ENCODE results near the gene MSH5.

DNA sequence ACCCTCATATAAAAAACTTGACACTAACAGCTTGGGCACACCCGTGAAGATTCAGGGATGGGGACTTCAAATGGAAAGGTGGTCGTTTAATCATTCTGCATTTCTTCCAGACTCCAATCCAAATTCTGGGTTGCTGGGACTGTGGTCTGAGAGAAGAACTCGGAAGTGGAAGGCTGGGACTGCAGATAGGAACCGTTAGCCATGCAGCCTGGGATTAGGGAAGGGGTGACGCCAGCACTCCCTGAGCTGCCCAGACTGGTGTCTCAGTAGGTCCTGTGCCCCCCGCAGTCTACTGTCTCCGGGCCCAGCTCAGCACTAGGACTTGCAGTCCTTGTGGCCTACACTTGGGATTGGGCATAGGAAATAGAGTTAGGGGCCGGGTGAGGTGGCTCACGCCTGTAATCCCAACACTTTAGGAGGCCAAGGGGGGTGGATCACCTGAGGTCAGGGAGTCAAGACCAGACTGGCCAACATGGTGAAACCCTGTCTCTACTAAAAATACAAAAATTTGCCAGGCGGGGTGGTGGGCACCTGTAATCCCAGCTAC is 3.0 kb upstream of the MSH5 start:
- TF ChIP-seq, protein P1, sequence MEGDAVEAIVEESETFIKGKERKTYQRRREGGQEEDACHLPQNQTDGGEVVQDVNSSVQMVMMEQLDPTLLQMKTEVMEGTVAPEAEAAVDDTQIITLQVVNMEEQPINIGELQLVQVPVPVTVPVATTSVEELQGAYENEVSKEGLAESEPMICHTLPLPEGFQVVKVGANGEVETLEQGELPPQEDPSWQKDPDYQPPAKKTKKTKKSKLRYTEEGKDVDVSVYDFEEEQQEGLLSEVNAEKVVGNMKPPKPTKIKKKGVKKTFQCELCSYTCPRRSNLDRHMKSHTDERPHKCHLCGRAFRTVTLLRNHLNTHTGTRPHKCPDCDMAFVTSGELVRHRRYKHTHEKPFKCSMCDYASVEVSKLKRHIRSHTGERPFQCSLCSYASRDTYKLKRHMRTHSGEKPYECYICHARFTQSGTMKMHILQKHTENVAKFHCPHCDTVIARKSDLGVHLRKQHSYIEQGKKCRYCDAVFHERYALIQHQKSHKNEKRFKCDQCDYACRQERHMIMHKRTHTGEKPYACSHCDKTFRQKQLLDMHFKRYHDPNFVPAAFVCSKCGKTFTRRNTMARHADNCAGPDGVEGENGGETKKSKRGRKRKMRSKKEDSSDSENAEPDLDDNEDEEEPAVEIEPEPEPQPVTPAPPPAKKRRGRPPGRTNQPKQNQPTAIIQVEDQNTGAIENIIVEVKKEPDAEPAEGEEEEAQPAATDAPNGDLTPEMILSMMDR (IDR thresholded peaks at IDR 0.05) = no peak
- no peak for TF ChIP-seq ZFX (IDR thresholded peaks at IDR 0.05; ENCODE audit: borderline replicate concordance)
